SU-DHL-6 (cell line): ENCODE measurements around the gene AKAP11.

Source experiments
- H2AFZ ChIP-seq: fragments of 200-600 bp; sonication (generic); 2 replicates; pipeline ENCODE4 v1.6.1; 2014; ENCODE audit warnings: low read depth, mild to moderate bottlenecking, moderate library complexity, mixed read lengths, antibody characterized with exemption, low read length; ENCODE audit not compliant: severe bottlenecking
- H3F3A ChIP-seq: fragments of 200-600 bp; shearing (Covaris generic); 2 replicates; pipeline ENCODE4 v1.6.0; 2016; ENCODE audit warnings: antibody characterized with exemption, mild to moderate bottlenecking; ENCODE audit not compliant: insufficient read depth
- H3K27ac ChIP-seq: fragments of 200-600 bp; sonication (generic); 2 replicates; pipeline ENCODE4 v1.5.1; 2016; ENCODE audit warnings: low read depth, mild to moderate bottlenecking, low read length, moderate library complexity, mixed read lengths
- H3K27me3 ChIP-seq: fragments of 200-600 bp; sonication (generic), shearing (Covaris generic); 2 replicates; pipeline ENCODE4 v1.6.0; 2014; ENCODE audit warnings: mild to moderate bottlenecking, low read length
- H3K36me3 ChIP-seq: fragments of 200-600 bp; sonication (generic); 2 replicates; pipeline ENCODE4 v1.6.1; 2014; ENCODE audit warnings: mild to moderate bottlenecking, low read length, mixed read lengths
- H3K4me2 ChIP-seq: fragments of 300-600, 200-600 bp; shearing (Covaris generic), sonication (generic); 2 replicates; pipeline ENCODE4 v1.6.0; 2014; ENCODE audit warnings: low read length, low read depth, mild to moderate bottlenecking; ENCODE audit not compliant: poor library complexity, severe bottlenecking
- H3K4me3 ChIP-seq: fragments of 200-600 bp; sonication (generic); 2 replicates; pipeline ENCODE4 v1.5.1; 2014; ENCODE audit warnings: antibody characterized with exemption, low read length, mild to moderate bottlenecking, mixed read lengths; ENCODE audit not compliant: insufficient read depth, poor library complexity, severe bottlenecking
- H3K79me2 ChIP-seq: fragments of 200-600 bp; sonication (generic); 2 replicates; pipeline ENCODE4 v1.6.1; 2014; ENCODE audit warnings: mild to moderate bottlenecking, low read length, moderate library complexity; ENCODE audit not compliant: insufficient read depth
- H3K9ac ChIP-seq: fragments of 200-600 bp; sonication (generic); 2 replicates; pipeline ENCODE4 v1.7.0; 2014; ENCODE audit warnings: mild to moderate bottlenecking, low read length
- H3K9me2 ChIP-seq: fragments of 200-600 bp; sonication (generic); replicated peaks from 2 replicates; pipeline ENCODE4 v1.6.1; 2014; ENCODE audit warnings: low read length; ENCODE audit not compliant: insufficient read depth
- H3K9me3 ChIP-seq: fragments of 200-600 bp; sonication (generic); 2 replicates; pipeline ENCODE4 v1.6.1; 2014; ENCODE audit warnings: low read length, mixed read lengths; ENCODE audit not compliant: insufficient read depth
- H4K20me1 ChIP-seq: fragments of 200-600 bp; sonication (generic); 2 replicates; pipeline ENCODE4 v1.6.1; 2014; ENCODE audit warnings: low read depth, mild to moderate bottlenecking, antibody characterized with exemption, low read length, moderate library complexity, mixed read lengths
- CTCF ChIP-seq: fragments of 200-600 bp; sonication (generic); IDR thresholded peaks from one replicate; pipeline ENCODE4 v1.5.1; 2017; ENCODE audit warnings: antibody characterized with exemption, mild to moderate bottlenecking, low read length, moderate library complexity; ENCODE audit not compliant: insufficient read depth, poor library complexity, severe bottlenecking
- EZH2phosphoT487 ChIP-seq: fragments of 200-600 bp; sonication (generic), shearing (Covaris generic); conservative IDR thresholded peaks from 2 replicates; pipeline ENCODE4 v1.6.1; 2018; ENCODE audit warnings: mild to moderate bottlenecking, antibody characterized with exemption, low read length, moderate library complexity, mixed read lengths

AKAP11 gene

GRCh38 chr13:42345367-42345766 lies 73.4 kb downstream of the AKAP11 start:
- Histone ChIP-seq H4K20me1 (no peaks in the 10 kb centered on the region), H3K9me2 (no peaks in the 10 kb centered on the region), H3K9ac (no peak overlapping the region), H3K9me3 (no peaks in the 10 kb centered on the region), H3K27me3 (no peaks in the 10 kb centered on the region), H3K79me2 (no peaks in the 10 kb centered on the region), H3F3A (no peaks in the 10 kb centered on the region), H3K27ac (no peak overlapping the region), H3K36me3 (no peaks in the 10 kb centered on the region), H3K4me3 (no peak overlapping the region), H3K4me2 (no peak overlapping the region), H2AFZ (no peak overlapping the region)
- TF ChIP-seq CTCF (no peak), EZH2phosphoT487 (no peak)

- TF ChIP-seq CTCF (no peak), EZH2phosphoT487 (no peak)
- Histone ChIP-seq H3K27ac (no peak overlapping the region), H3K79me2 (no peaks in the 10 kb centered on the region), H3K4me3 (no peak overlapping the region), H3K9me2 (no peaks in the 10 kb centered on the region), H2AFZ (no peak overlapping the region), H3K27me3 (no peaks in the 10 kb centered on the region), H3F3A (no peaks in the 10 kb centered on the region), H3K36me3 (no peaks in the 10 kb centered on the region), H3K4me2 (no peak overlapping the region), H3K9ac (no peak overlapping the region), H4K20me1 (no peaks in the 10 kb centered on the region), H3K9me3 (no peaks in the 10 kb centered on the region)
Observed at GRCh38 chr13:42348576-42348975, 76.6 kb downstream of the AKAP11 start.

GRCh38 chr13:42350141-42350540 lies 78.2 kb downstream of the AKAP11 start:
- Histone ChIP-seq H2AFZ (no peak overlapping the region), H3K9me2 (no peaks in the 10 kb centered on the region), H3K27ac (no peak overlapping the region), H3F3A (no peaks in the 10 kb centered on the region), H3K4me3 (no peak overlapping the region), H3K4me2 (no peak overlapping the region), H4K20me1 (no peaks in the 10 kb centered on the region), H3K27me3 (no peaks in the 10 kb centered on the region), H3K36me3 (no peaks in the 10 kb centered on the region), H3K9me3 (no peaks in the 10 kb centered on the region), H3K9ac (no peak overlapping the region), H3K79me2 (no peaks in the 10 kb centered on the region)
- TF ChIP-seq EZH2phosphoT487 (no peak), CTCF (no peak)
